H9 (cell line): ENCODE results near the gene MAP2K3. TPM values are rescaled to one million over a fixed set of nuclear protein-coding genes. Genes with fewer than 3 reads are reported as not detected.

Experiments used
- DNase-seq: peaks from one replicate; pipeline ENCODE4 v3.0.0-alpha.2; 2017
- H2AFZ ChIP-seq: one replicate; pipeline ENCODE4 v1.6.1; 2013; ENCODE audit warnings: mild to moderate bottlenecking, low read length, control low read depth, moderate library complexity
- H2AK5ac ChIP-seq: 2 replicates; pipeline ENCODE4 v1.6.1; 2013; ENCODE audit warnings: low read length, control low read depth, mixed read lengths; ENCODE audit not compliant: insufficient read length
- H2BK120ac ChIP-seq: one replicate; pipeline ENCODE4 v1.6.1; 2013; ENCODE audit warnings: low read depth, mild to moderate bottlenecking, low read length, control low read depth, inconsistent platforms; ENCODE audit not compliant: poor library complexity, severe bottlenecking
- H2BK12ac ChIP-seq: 2 replicates; pipeline ENCODE4 v1.6.1; 2013; ENCODE audit warnings: low read length, control low read depth, mixed read lengths, low read depth; ENCODE audit not compliant: insufficient read length
- H2BK15ac ChIP-seq: 2 replicates; pipeline ENCODE4 v1.6.1; 2013; ENCODE audit warnings: low read depth, low read length, control low read depth
- H2BK20ac ChIP-seq: one replicate; pipeline ENCODE4 v1.6.1; 2013; ENCODE audit warnings: low read depth, mild to moderate bottlenecking, low read length, control low read depth, inconsistent platforms; ENCODE audit not compliant: poor library complexity, severe bottlenecking
- H2BK5ac ChIP-seq: 2 replicates; pipeline ENCODE4 v1.6.1; 2013; ENCODE audit warnings: low read length, control low read depth, mixed read lengths; ENCODE audit not compliant: insufficient read length
- H3K14ac ChIP-seq: 2 replicates; pipeline ENCODE4 v1.6.1; 2013; ENCODE audit warnings: low read length, control low read depth; ENCODE audit not compliant: insufficient read depth
- H3K18ac ChIP-seq: 2 replicates; pipeline ENCODE4 v1.6.1; 2013; ENCODE audit warnings: low read depth, mild to moderate bottlenecking, mixed read lengths, low read length, control low read depth; ENCODE audit not compliant: insufficient read length
- H3K23ac ChIP-seq: 2 replicates; pipeline ENCODE4 v1.6.1; 2013; ENCODE audit warnings: low read length, control low read depth, mixed read lengths, low read depth; ENCODE audit not compliant: insufficient read length
- H3K23me2 ChIP-seq: 2 replicates; pipeline ENCODE4 v1.6.1; 2013; ENCODE audit warnings: low read depth, mild to moderate bottlenecking, mixed read lengths, low read length, control low read depth; ENCODE audit not compliant: insufficient read length, poor library complexity, severe bottlenecking
- H3K27ac ChIP-seq: 2 replicates; pipeline ENCODE4 v1.5.1; 2013; ENCODE audit warnings: low read length, control low read depth, mixed read lengths, low read depth; ENCODE audit not compliant: insufficient read length
- H3K27me3 ChIP-seq: 2 replicates; pipeline ENCODE4 v1.6.1; 2013; ENCODE audit warnings: low read length, control low read depth, inconsistent platforms; ENCODE audit not compliant: insufficient read depth
- H3K4ac ChIP-seq: 2 replicates; pipeline ENCODE4 v1.6.1; 2013; ENCODE audit warnings: low read depth, mild to moderate bottlenecking, control low read depth, inconsistent platforms, low read length, moderate library complexity
- H3K4me1 ChIP-seq: 2 replicates; pipeline ENCODE4 v1.6.1; 2013; ENCODE audit warnings: low read length, control low read depth, inconsistent platforms; ENCODE audit not compliant: insufficient read depth
- H3K4me2 ChIP-seq: 2 replicates; pipeline ENCODE4 v1.6.1; 2013; ENCODE audit warnings: low read length, control low read depth, mixed read lengths; ENCODE audit not compliant: insufficient read length, insufficient read depth
- H3K56ac ChIP-seq: 2 replicates; pipeline ENCODE4 v1.6.1; 2013; ENCODE audit warnings: low read depth, mild to moderate bottlenecking, mixed read lengths, low read length, control low read depth; ENCODE audit not compliant: insufficient read length
- H3K79me1 ChIP-seq: 2 replicates; pipeline ENCODE4 v1.6.1; 2013; ENCODE audit warnings: low read depth, mild to moderate bottlenecking, moderate library complexity, low read length, control low read depth, inconsistent platforms; ENCODE audit not compliant: insufficient read depth, poor library complexity, severe bottlenecking
- H3K79me2 ChIP-seq: 2 replicates; pipeline ENCODE4 v1.6.1; 2013; ENCODE audit warnings: low read length, control low read depth, inconsistent platforms; ENCODE audit not compliant: insufficient read depth
- H3K9ac ChIP-seq: 2 replicates; pipeline ENCODE4 v1.6.1; 2013; ENCODE audit warnings: low read length, control low read depth, mixed read lengths; ENCODE audit not compliant: insufficient read length; ENCODE audit errors: extremely low read depth
- H3K9me3 ChIP-seq: one replicate; pipeline ENCODE4 v1.6.1; 2013; ENCODE audit warnings: low read depth, low read length, inconsistent platforms; ENCODE audit not compliant: control insufficient read depth
- H3T11ph ChIP-seq: one replicate; pipeline ENCODE4 v1.6.1; 2013; ENCODE audit warnings: mild to moderate bottlenecking, low read length, control low read depth, inconsistent platforms
- H4K20me1 ChIP-seq: one replicate; pipeline ENCODE4 v1.6.1; 2013; ENCODE audit not compliant: control insufficient read depth, insufficient read length, insufficient read depth
- H4K5ac ChIP-seq: 2 replicates; pipeline ENCODE4 v1.6.1; 2013; ENCODE audit warnings: low read depth, mild to moderate bottlenecking, mixed read lengths, low read length, control low read depth; ENCODE audit not compliant: insufficient read length
- H4K8ac ChIP-seq: replicated peaks from 2 replicates; pipeline ENCODE4 v1.6.1; 2013; ENCODE audit warnings: low read length, control low read depth, mixed read lengths, low read depth; ENCODE audit not compliant: insufficient read length
- H4K91ac ChIP-seq: 2 replicates; pipeline ENCODE4 v1.6.1; 2013; ENCODE audit warnings: low read depth, mild to moderate bottlenecking, moderate library complexity, mixed read lengths, low read length, control low read depth; ENCODE audit not compliant: insufficient read length
- H3K27ac Mint-ChIP-seq, 3 experiments: 2 replicates in 2 of 3; 3 replicates in 1 of 3; pipeline ENCODE4 v1.8.0; 2020 to 2021; ENCODE audit warnings: mixed read lengths in 3 of 3, mild to moderate bottlenecking in 1 of 3, moderate library complexity in 1 of 3
- H3K27me3 Mint-ChIP-seq: 2 replicates; pipeline ENCODE4 v1.8.0; 2021; ENCODE audit warnings: low read depth, mild to moderate bottlenecking, moderate library complexity, mixed read lengths
- H3K36me3 Mint-ChIP-seq, 3 experiments: 2 replicates in 2 of 3; 3 replicates in 1 of 3; pipeline ENCODE4 v1.8.0; 2020 to 2021; ENCODE audit warnings: low read depth in 3 of 3, mixed read lengths in 3 of 3; ENCODE audit not compliant: insufficient read depth in 1 of 3
- H3K4me1 Mint-ChIP-seq, 2 experiments: 2 replicates each; pipeline ENCODE4 v1.8.0; 2020; ENCODE audit warnings: mixed read lengths in 2 of 2
- H3K4me3 Mint-ChIP-seq, 2 experiments: 2 replicates in 1 of 2; 3 replicates in 1 of 2; pipeline ENCODE4 v1.8.0; 2020 to 2021; ENCODE audit warnings: mild to moderate bottlenecking in 2 of 2, mixed read lengths in 2 of 2, moderate library complexity in 1 of 2
- H3K9me3 Mint-ChIP-seq, 2 experiments: 2 replicates in 1 of 2; 3 replicates in 1 of 2; pipeline ENCODE4 v1.8.0; 2020; ENCODE audit warnings: mild to moderate bottlenecking in 2 of 2, mixed read lengths in 2 of 2, moderate library complexity in 1 of 2
- WGBS: extraction: QIAGEN DNeasy Blood & Tissue Kit; methylation state at CpG from one replicate; pipeline ENCODE4 v1.1.7; 2013; ENCODE audit warnings: missing lambda C conversion rate, low lambda C conversion rate, mixed read lengths; ENCODE audit not compliant: insufficient read length; ENCODE audit errors: extremely low coverage; 5-methylcytosine and 5-hydroxymethylcytosine counted together
- total RNA-seq: library from RNA; stranded (reverse); gene quantifications from 2 replicates; pipeline ENCODE4 v1.2.1, GENCODE V29; 2021
- TF ChIP-seq, protein P1 (sequence below): fragments of 200-600 bp; sonication (generic); conservative IDR thresholded peaks from 3 replicates; pipeline ENCODE4 v1.8.0; 2021; ENCODE audit warnings: antibody characterized with exemption, mild to moderate bottlenecking

Gene MAP2K3
- total RNA-seq, 1 experiment from 2014 or later, result 26.1 TPM

GRCh38 chr17:21252796-21253645 lies 31.5 kb upstream of the MAP2K3 start, which contains the start of gene NATD1:
NATD1 (minus strand) TSS chr17:21253410; CDS start chr17:21253264, 146 bp downstream.
- no peak within 1 kb of the TSS for H2BK120ac ChIP-seq
- H3K27ac Mint-ChIP-seq, result peak within 1 kb of the TSS in 1 of 3 experiments; percentile 70; a peak in 1 of 7 replicates
- peaks cover 32 to 44% of the 10 kb centered on the region in 2 experiments for H3K4me1 Mint-ChIP-seq
- H3K9me3 ChIP-seq, result no peaks in the 10 kb centered on the region
- H2BK12ac ChIP-seq, result no peak within 1 kb of the TSS
- no peak within 1 kb of the TSS for H3K18ac ChIP-seq
- no peak within 1 kb of the TSS for H3K23ac ChIP-seq
- no peak within 1 kb of the TSS for H2BK5ac ChIP-seq
- H4K5ac ChIP-seq, result no peak within 1 kb of the TSS
- no peaks in the 10 kb centered on the region for H3K79me2 ChIP-seq
- peaks cover 11% of the 10 kb centered on the region for H3K27me3 Mint-ChIP-seq
- H3T11ph ChIP-seq, result no peak within 1 kb of the TSS
- no peaks in the 10 kb centered on the region for H3K79me1 ChIP-seq
- no peak within 1 kb of the TSS for H2BK15ac ChIP-seq
- H3K27ac ChIP-seq, result no peak within 1 kb of the TSS
- H3K56ac ChIP-seq, result no peak within 1 kb of the TSS
- no peak within 1 kb of the TSS for H2BK20ac ChIP-seq
- no peak within 1 kb of the TSS for H4K8ac ChIP-seq
- H3K4me2 ChIP-seq, result peak within 1 kb of the TSS; percentile 57
- no peak within 1 kb of the TSS for H4K91ac ChIP-seq
- peaks cover 4 to 5% of the 10 kb centered on the region in 2 experiments; a peak in 2 of 5 replicates for H3K9me3 Mint-ChIP-seq
- H3K23me2 ChIP-seq, result peaks cover 3% of the 10 kb centered on the region
- WGBS, result no CpG with 5 or more reads among the region's 117 CpGs
- H3K4me3 Mint-ChIP-seq, result peak within 1 kb of the TSS; percentile 70 to 85
- DNase-seq, result peak; percentile 93
- H2AFZ ChIP-seq, result peak within 1 kb of the TSS; percentile 41
- H3K4ac ChIP-seq, result no peak within 1 kb of the TSS
- no peaks in the 10 kb centered on the region for H3K36me3 Mint-ChIP-seq
- H3K4me1 ChIP-seq, result no peaks in the 10 kb centered on the region
- no peaks in the 10 kb centered on the region for H3K27me3 ChIP-seq
- H4K20me1 ChIP-seq, result no peaks in the 10 kb centered on the region
- H3K14ac ChIP-seq, result no peak within 1 kb of the TSS; the same call in 1 of the 2 replicates
- H3K9ac ChIP-seq, result no peak within 1 kb of the TSS
- TF ChIP-seq, protein P1, sequence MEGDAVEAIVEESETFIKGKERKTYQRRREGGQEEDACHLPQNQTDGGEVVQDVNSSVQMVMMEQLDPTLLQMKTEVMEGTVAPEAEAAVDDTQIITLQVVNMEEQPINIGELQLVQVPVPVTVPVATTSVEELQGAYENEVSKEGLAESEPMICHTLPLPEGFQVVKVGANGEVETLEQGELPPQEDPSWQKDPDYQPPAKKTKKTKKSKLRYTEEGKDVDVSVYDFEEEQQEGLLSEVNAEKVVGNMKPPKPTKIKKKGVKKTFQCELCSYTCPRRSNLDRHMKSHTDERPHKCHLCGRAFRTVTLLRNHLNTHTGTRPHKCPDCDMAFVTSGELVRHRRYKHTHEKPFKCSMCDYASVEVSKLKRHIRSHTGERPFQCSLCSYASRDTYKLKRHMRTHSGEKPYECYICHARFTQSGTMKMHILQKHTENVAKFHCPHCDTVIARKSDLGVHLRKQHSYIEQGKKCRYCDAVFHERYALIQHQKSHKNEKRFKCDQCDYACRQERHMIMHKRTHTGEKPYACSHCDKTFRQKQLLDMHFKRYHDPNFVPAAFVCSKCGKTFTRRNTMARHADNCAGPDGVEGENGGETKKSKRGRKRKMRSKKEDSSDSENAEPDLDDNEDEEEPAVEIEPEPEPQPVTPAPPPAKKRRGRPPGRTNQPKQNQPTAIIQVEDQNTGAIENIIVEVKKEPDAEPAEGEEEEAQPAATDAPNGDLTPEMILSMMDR, result no peak
- H2AK5ac ChIP-seq, result no peak within 1 kb of the TSS
